IMR-90 (cell line): ENCODE measurements around the gene LYRM2.

Experiments
- BHLHE40 ChIP-seq: fragments of 150-350 bp; IDR thresholded peaks from 2 replicates; pipeline ENCODE4 v1.6.1; 2016; ENCODE audit warnings: mild to moderate bottlenecking, low read depth, low read length
- CEBPB ChIP-seq: IDR thresholded peaks from 2 replicates; pipeline ENCODE4 v1.6.1; 2012; ENCODE audit warnings: low read depth, low read length, improper control_type of control experiment
- CHD1 ChIP-seq: IDR thresholded peaks from 2 replicates; pipeline ENCODE4 v1.6.1; 2012; ENCODE audit warnings: low read depth, low read length, improper control_type of control experiment
- MXI1 ChIP-seq: IDR thresholded peaks from 2 replicates; pipeline ENCODE4 v1.6.1; 2012; ENCODE audit warnings: low read depth, mild to moderate bottlenecking, low read length, moderate library complexity, borderline replicate concordance
- NFE2L2 ChIP-seq: fragments of 150-350 bp; IDR thresholded peaks from 2 replicates; pipeline ENCODE4 v1.6.1; 2016; ENCODE audit warnings: low read depth, mild to moderate bottlenecking, low read length
- POLR2A ChIP-seq: IDR thresholded peaks from 2 replicates; pipeline ENCODE4 v1.6.1; 2012; ENCODE audit warnings: mild to moderate bottlenecking, low read depth, low read length
- RAD21 ChIP-seq: IDR thresholded peaks from 2 replicates; pipeline ENCODE4 v1.6.1; 2012; ENCODE audit warnings: low read length, improper control_type of control experiment
- RCOR1 ChIP-seq: IDR thresholded peaks from 2 replicates; pipeline ENCODE4 v1.6.1; 2012; ENCODE audit warnings: mild to moderate bottlenecking, low read length, improper control_type of control experiment; ENCODE audit not compliant: insufficient replicate concordance
- SMC3 ChIP-seq: fragments of 150-350 bp; IDR thresholded peaks from 2 replicates; pipeline ENCODE4 v1.6.1; 2016; ENCODE audit warnings: low read depth, mild to moderate bottlenecking, antibody characterized with exemption, low read length, moderate library complexity
- TF ChIP-seq, protein P1 (sequence below): conservative IDR thresholded peaks from 2 replicates; pipeline ENCODE4 v1.5.1; 2012; ENCODE audit warnings: mild to moderate bottlenecking, low read depth, low read length, improper control_type of control experiment
- TF ChIP-seq, protein P2 (sequence below): fragments of 150-350 bp; IDR thresholded peaks from 2 replicates; pipeline ENCODE4 v1.6.1; 2017; ENCODE audit warnings: mild to moderate bottlenecking, antibody characterized with exemption, low read length, low read depth

DNA sequence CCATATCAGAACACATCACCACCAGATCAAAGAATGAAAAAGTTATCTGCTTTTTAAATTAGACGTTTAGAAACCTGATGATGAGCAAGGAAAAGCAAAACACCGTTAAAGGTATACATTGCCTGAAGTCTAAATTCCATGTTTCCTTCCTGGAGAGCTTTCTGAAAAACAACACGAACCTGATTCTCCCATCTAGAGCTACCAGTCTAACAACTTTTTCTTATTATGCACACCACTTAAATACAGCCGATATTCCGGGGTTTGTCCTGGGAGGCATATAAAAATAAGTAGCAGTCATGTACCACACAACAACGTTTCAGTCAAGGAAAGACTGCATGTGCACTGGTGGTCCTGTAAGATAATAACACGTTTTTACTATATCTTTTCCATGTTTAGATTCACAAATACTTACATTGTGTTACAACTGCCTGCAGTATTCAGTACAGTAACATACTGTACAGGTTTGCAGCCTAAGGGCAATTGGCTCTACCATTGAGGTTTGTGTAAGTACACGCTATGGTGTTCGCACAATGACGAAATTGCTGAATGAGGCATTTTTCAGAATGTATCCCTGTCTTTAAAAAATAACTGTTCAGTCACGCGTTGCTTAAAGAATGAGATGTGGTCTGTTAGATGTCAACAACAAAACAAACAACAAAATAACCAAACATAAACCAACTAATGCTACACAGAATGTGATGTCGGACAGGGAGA is 19.1 kb upstream of the LYRM2 start:
- TF ChIP-seq, protein P1, sequence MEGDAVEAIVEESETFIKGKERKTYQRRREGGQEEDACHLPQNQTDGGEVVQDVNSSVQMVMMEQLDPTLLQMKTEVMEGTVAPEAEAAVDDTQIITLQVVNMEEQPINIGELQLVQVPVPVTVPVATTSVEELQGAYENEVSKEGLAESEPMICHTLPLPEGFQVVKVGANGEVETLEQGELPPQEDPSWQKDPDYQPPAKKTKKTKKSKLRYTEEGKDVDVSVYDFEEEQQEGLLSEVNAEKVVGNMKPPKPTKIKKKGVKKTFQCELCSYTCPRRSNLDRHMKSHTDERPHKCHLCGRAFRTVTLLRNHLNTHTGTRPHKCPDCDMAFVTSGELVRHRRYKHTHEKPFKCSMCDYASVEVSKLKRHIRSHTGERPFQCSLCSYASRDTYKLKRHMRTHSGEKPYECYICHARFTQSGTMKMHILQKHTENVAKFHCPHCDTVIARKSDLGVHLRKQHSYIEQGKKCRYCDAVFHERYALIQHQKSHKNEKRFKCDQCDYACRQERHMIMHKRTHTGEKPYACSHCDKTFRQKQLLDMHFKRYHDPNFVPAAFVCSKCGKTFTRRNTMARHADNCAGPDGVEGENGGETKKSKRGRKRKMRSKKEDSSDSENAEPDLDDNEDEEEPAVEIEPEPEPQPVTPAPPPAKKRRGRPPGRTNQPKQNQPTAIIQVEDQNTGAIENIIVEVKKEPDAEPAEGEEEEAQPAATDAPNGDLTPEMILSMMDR, result no peak
- TF ChIP-seq RAD21 (no peak), NFE2L2 (no peak), POLR2A (no peak), CHD1 (no peak), RCOR1 (no peak), CEBPB (no peak), MXI1 (no peak), BHLHE40 (no peak), SMC3 (no peak)
- TF ChIP-seq, protein P2, sequence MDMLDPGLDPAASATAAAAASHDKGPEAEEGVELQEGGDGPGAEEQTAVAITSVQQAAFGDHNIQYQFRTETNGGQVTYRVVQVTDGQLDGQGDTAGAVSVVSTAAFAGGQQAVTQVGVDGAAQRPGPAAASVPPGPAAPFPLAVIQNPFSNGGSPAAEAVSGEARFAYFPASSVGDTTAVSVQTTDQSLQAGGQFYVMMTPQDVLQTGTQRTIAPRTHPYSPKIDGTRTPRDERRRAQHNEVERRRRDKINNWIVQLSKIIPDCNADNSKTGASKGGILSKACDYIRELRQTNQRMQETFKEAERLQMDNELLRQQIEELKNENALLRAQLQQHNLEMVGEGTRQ, result no peak
